Activated naive CD4-positive, alpha-beta T cell treated with anti-CD3 and anti-CD28 coated beads, Interleukin-2, amount 50 U/mL, for 72 hours (primary cell): Measurements from ENCODE around the gene LRP1-AS. TPM values are rescaled to one million over a fixed set of nuclear protein-coding genes. Genes with fewer than 3 reads are reported as not detected.
A peak's percentile ranks its signal among the peaks of the same experiment; 100 is the strongest.

Source experiments
- ATAC-seq, 2 donors: fragments of 150-1000 bp; cut with Tn5 transposase; 2 replicates each; pipeline ENCODE4 v1.10.0; 2021; ENCODE audit warnings: mild to moderate bottlenecking in 2 of 2, moderate library complexity in 2 of 2
- DNase-seq, 2 donors: peaks; one replicate each; pipeline ENCODE4 v3.0.0; 2021 to 2022; ENCODE audit warnings: low spot score in 2 of 2
- H3K27ac Mint-ChIP-seq, 2 donors: one replicate each; pipeline ENCODE4 v1.8.0; 2022; ENCODE audit warnings: mild to moderate bottlenecking in 2 of 2, mixed read lengths in 2 of 2
- H3K36me3 Mint-ChIP-seq, 2 donors: one replicate each; pipeline ENCODE4 v1.8.0; 2022; ENCODE audit warnings: mixed read lengths in 2 of 2
- H3K9me3 Mint-ChIP-seq, 2 donors: one replicate each; pipeline ENCODE4 v1.8.0; 2022; ENCODE audit warnings: mixed read lengths in 2 of 2
- total RNA-seq, 2 donors: library from RNA; stranded (reverse); gene quantifications; one replicate each; pipeline ENCODE4 v1.2.3, GENCODE V29; 2022

LRP1-AS gene
- total RNA-seq, 2 donors from 2014 or later, result not detected

GRCh38 chr12:57105011-57105753, 42.2 kb downstream of the LRP1-AS start:
- Mint-ChIP-seq H3K36me3 (peaks cover 16 to 52% of the 10 kb centered on the region in 2 donors), H3K27ac (peak overlapping the region; percentile 15 to 86), H3K9me3 (no peaks in the 10 kb centered on the region)
- no peak for ATAC-seq
- no peak for DNase-seq

GRCh38 chr12:57104292-57104910, 43.0 kb downstream of the LRP1-AS start:
- ATAC-seq (no peak), DNase-seq (no peak)
- peak overlapping the region; percentile 15 to 86 for H3K27ac Mint-ChIP-seq
- no peaks in the 10 kb centered on the region for H3K9me3 Mint-ChIP-seq
- H3K36me3 Mint-ChIP-seq, result peaks cover 17 to 49% of the 10 kb centered on the region in 2 donors

GRCh38 chr12:57103856-57104255, 43.6 kb downstream of the LRP1-AS start:
- Mint-ChIP-seq H3K9me3 (no peaks in the 10 kb centered on the region), H3K27ac (peak overlapping the region; percentile 50 to 63), H3K36me3 (peaks cover 20 to 51% of the 10 kb centered on the region in 2 donors)
- ATAC-seq (no peak), DNase-seq (no peak)

- Mint-ChIP-seq H3K27ac (peak overlapping the region; percentile 81 to 88), H3K36me3 (peaks cover 23 to 39% of the 10 kb centered on the region in 2 donors), H3K9me3 (no peaks in the 10 kb centered on the region)
- ATAC-seq (peak in 1 of 2 donors; percentile 38), DNase-seq (no peak)
Measured at GRCh38 chr12:57101892-57102695, 45.3 kb downstream of the LRP1-AS start.

GRCh38 chr12:57099766-57100165, 47.7 kb downstream of the LRP1-AS start:
- peaks cover 24 to 32% of the 10 kb centered on the region in 2 donors for H3K36me3 Mint-ChIP-seq
- H3K9me3 Mint-ChIP-seq, result no peaks in the 10 kb centered on the region
- ATAC-seq (no peak), DNase-seq (no peak)
- peak overlapping the region; percentile 81 to 91 for H3K27ac Mint-ChIP-seq

GRCh38 chr12:57099047-57099714, 48.2 kb downstream of the LRP1-AS start:
- ATAC-seq (no peak), DNase-seq (no peak)
- H3K27ac Mint-ChIP-seq, result peak overlapping the region; percentile 81 to 91
- H3K9me3 Mint-ChIP-seq, result no peaks in the 10 kb centered on the region
- H3K36me3 Mint-ChIP-seq, result peaks cover 24 to 27% of the 10 kb centered on the region in 2 donors

GRCh38 chr12:57098546-57098945, 48.9 kb downstream of the LRP1-AS start:
- peaks cover 21 to 24% of the 10 kb centered on the region in 2 donors for H3K36me3 Mint-ChIP-seq
- H3K27ac Mint-ChIP-seq, result peak overlapping the region; percentile 81 to 91
- no peaks in the 10 kb centered on the region for H3K9me3 Mint-ChIP-seq
- ATAC-seq (no peak), DNase-seq (no peak)

- ATAC-seq (no peak), DNase-seq (no peak)
- H3K27ac Mint-ChIP-seq, result peak overlapping the region in 1 of 2 donors; percentile 91
- H3K36me3 Mint-ChIP-seq, result peaks cover 17 to 24% of the 10 kb centered on the region in 2 donors
- no peaks in the 10 kb centered on the region for H3K9me3 Mint-ChIP-seq
Measured at GRCh38 chr12:57097554-57097835, 49.9 kb downstream of the LRP1-AS start.

GRCh38 chr12:57096748-57097553, 50.5 kb downstream of the LRP1-AS start:
- no peaks in the 10 kb centered on the region for H3K9me3 Mint-ChIP-seq
- peaks cover 17 to 24% of the 10 kb centered on the region in 2 donors for H3K36me3 Mint-ChIP-seq
- ATAC-seq (no peak), DNase-seq (no peak)
- peak overlapping the region; percentile 91 to 96 for H3K27ac Mint-ChIP-seq

GRCh38 chr12:57096099-57096572, 51.3 kb downstream of the LRP1-AS start:
- H3K9me3 Mint-ChIP-seq, result no peaks in the 10 kb centered on the region
- peaks cover 18 to 24% of the 10 kb centered on the region in 2 donors for H3K36me3 Mint-ChIP-seq
- ATAC-seq, result no peak

GRCh38 chr12:57095440-57095839, 52.0 kb downstream of the LRP1-AS start:
- Mint-ChIP-seq H3K9me3 (no peaks in the 10 kb centered on the region), H3K27ac (peak overlapping the region; percentile 90 to 91), H3K36me3 (peaks cover 23 to 25% of the 10 kb centered on the region in 2 donors)
- no peak for ATAC-seq
- no peak for DNase-seq

More at GRCh38 chr12:57096099-57096572, 51.3 kb downstream of the LRP1-AS start:
- peak overlapping the region in 1 of 2 donors; percentile 91 for H3K27ac Mint-ChIP-seq
- no peak for DNase-seq

Other genes with a start within 250 kb of the LRP1-AS start
- gene SDR9C7, start 213.2 kb downstream of the LRP1-AS start, total RNA-seq, result not detected
- under 1 TPM; 0.29 to 0.93 TPM for gene RDH16, start 190.0 kb downstream of the LRP1-AS start, total RNA-seq
- gene ZBTB39, start 141.1 kb downstream of the LRP1-AS start, total RNA-seq, result 1 to 10 TPM; 5.1 to 6.1 TPM
- gene TAC3, start 131.1 kb downstream of the LRP1-AS start, total RNA-seq, result 1 to 10 TPM in 1 of 2 donors, under 1 TPM in 1; 0.50 to 1.7 TPM
- gene MYO1A, start 97.5 kb downstream of the LRP1-AS start, total RNA-seq, result 1 to 10 TPM; 3.3 to 4.7 TPM
- gene NEMP1, start 68.8 kb downstream of the LRP1-AS start, total RNA-seq, result 100 to 1,000 TPM in 1 of 2 donors, 10 to 100 TPM in 1; 80.2 to 182 TPM
- 10 to 100 TPM; 39.1 to 39.3 TPM for gene NAB2, start 58.5 kb downstream of the LRP1-AS start, total RNA-seq
- 100 to 1,000 TPM; 213 to 283 TPM for gene STAT6, start 36.3 kb downstream of the LRP1-AS start, total RNA-seq
- gene LRP1, start 19.1 kb downstream of the LRP1-AS start, total RNA-seq, result 1 to 10 TPM; 1.3 to 5.9 TPM
- gene NXPH4, start 69.2 kb upstream of the LRP1-AS start, total RNA-seq, result under 1 TPM; 0.11 to 0.54 TPM
- 100 to 1,000 TPM; 360 to 376 TPM for gene SHMT2, start 82.1 kb upstream of the LRP1-AS start, total RNA-seq
- 1 to 10 TPM; 2.8 to 5.4 TPM for gene STAC3, start 103.6 kb upstream of the LRP1-AS start, total RNA-seq